Fibroblast of skin of abdomen (primary cell): ENCODE data around the gene PLEKHG4.

Experiments used
- DNase-seq: peaks from one replicate; pipeline ENCODE4 v3.0.0-alpha.2; 2013

Gene PLEKHG4

DNA sequence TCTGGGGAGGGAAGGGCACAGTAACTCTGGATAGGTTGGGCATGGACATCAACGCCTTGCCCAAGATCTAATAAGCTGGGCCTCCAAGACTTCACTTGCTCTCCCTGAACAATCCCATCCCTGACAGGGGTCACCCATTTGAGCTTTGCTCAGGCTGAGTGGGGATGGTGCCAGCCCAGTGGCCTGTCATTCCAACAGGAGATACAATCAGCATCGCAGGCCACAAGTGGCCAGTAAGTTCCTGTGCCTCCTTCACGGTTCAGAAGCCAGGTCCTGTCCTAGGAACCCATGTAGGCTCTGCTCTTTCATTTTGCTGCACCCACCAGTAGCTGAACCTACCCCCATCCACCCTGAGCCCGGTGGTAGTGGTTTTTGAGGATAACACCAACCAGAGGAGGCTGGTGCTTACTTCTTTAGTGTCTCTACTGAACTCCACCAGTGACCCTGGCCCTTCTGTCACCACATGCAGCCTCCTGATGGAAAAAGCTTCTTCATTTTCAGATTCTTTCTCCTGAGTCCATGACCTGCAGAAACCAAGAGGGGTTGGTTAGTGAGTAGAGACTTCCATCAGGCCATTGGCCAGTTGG is 14.9 kb downstream of the PLEKHG4 start:
- no peak for DNase-seq

DNA sequence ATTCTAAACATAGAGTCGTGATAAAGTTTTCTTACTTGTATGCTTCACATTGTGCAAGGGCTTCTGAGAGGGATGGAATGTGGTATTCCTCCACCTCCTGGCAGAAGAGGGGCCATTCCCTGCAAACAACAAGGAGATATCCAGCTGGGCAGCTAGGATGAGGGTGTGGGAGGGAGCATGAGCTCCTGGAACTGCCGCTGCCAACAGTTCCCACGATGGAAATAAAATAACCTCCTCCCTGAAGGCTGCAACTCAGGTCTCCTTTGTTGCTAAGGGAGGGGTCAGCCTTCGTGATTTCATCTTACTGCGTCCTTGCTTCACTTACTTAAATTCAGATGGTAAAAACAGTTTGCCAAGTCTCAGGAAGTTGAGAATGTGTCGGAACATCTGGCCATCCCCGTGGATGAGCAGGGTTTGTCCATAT is 15.6 kb downstream of the PLEKHG4 start:
- DNase-seq, result peak; percentile 43

DNA sequence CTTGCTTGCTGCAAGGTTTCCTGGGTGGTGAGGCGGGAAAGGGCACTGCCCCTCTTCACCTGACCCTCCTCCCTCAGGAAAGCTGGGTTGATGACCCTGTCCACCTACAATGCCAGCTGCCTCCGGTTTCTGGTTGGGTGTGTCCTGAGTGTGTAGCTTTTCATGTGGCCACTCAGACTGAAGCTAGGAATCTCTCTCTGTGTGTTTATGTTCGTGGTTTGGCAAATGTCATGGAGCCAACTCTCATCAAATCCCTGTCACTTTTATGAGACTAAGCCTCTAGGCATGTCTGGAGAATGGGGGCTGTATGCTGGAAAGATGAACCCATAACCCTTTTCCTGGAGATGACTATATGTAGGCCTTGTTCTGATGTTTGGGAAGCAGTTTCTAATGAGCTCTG is 17.1 kb downstream of the PLEKHG4 start:
- DNase-seq, result peak; percentile 70

DNA sequence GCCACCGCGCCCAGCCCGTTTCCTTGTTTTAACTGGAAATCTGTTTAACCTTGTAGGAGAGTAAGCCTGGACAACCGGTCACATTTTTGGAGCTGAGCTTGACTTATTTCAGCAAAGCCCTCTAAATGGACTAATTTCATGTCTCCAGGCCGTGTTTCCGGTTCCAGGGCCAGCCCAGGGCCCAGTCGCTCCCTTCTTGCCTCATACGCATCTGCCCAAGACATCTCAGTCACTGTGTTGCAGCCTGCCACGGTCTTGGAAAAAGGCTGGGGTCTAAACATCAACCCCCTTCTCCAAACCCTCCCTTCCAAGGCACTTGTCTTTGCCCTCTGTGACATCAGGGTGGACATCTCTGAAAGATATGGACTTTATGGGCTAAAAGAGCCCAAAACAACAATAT is 18.9 kb downstream of the PLEKHG4 start:
- DNase-seq, result no peak

DNA sequence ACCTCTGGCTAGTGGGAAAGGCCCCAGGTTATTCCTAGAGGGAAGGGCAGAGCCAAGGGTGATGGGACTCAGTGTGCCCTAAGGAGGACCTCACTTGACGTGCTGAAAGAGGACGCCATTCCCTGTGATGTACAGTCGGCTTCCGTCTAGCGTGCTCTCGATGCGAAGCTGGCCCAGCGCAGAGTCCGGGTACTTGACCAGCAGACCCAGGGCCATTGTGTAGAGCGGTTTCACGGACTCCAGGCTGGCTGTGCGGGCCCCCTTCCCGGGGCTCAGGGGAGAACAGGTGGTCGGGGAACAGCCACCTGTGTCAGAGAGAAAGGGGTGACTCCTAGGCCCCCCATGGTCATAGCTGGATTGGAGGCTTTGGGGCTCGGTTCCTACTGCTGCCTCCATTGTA is 19.9 kb downstream of the PLEKHG4 start:
- DNase-seq, result no peak

GRCh38 chr16:67301080-67301782 is 21.9 kb downstream of the PLEKHG4 start:
- no peak for DNase-seq

- DNase-seq, result no peak
These were observed 22.7 kb downstream of the PLEKHG4 start for GRCh38 chr16:67302076-67302475.

DNA sequence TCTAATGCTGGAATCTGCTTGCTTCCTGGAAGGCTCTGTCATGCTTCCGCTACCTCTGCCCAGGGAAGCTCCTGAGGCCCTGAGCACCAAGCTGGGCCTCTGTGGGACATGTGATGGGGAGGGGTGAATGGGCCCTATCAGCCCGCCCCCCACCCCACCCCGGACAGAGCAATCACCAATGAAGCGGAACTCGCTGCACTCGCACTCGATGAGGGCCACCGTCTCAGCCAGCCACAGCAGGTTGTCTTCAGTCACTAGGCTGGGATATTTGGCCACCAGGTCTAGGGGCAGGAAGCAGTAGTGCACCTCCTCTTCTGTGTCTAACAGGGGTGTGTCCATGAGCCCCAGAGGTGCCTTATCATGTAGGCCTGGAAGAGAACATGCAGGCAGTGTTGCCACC is 23.6 kb downstream of the PLEKHG4 start:
- DNase-seq, result no peak

DNA sequence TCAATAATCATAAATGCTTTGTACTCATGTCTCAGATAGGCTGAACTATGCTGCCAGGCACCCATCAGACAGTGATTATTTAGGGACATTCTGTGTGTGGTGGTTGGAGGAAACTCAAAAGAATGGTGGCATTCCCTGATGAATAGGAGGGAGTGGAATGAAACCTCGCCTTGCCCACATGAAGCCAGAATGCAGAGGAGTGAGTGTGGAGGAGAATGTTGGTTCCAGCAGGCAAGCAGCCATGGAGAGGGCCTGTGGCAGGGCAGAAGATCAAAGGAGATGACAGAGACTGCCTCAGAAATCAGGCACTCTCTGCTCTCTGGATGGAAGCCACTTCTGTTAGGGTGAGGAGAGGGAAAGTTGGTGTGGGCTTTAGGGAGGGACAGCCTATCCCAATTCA is 24.7 kb downstream of the PLEKHG4 start:
- DNase-seq, result no peak

GRCh38 chr16:67305216-67306071 is 26.1 kb downstream of the PLEKHG4 start:
- no peak for DNase-seq

DNA sequence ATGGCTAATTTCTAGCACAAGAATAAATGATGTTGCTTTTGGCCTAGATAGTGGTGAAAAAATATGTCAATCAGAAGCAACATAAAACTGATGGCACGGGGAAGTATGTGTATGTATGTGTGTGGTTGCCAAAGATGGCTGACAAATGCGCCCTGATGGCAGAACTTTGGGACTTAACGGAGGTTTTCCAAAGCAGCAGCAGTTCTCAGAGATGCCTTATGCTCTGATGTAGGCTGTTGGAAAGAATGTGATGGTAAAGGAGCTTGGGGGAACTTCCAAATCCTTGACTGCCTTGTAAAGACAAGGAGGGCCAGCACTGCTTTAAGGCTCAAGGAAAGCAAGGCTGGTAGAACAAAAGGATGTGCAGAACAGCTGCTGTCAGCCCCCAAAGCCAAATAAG is 31.2 kb downstream of the PLEKHG4 start:
- no peak for DNase-seq

GRCh38 chr16:67311607-67312488 is 32.5 kb downstream of the PLEKHG4 start:
- peak; percentile 99 for DNase-seq

GRCh38 chr16:67312719-67313118 is 33.4 kb downstream of the PLEKHG4 start:
- no peak for DNase-seq

DNA sequence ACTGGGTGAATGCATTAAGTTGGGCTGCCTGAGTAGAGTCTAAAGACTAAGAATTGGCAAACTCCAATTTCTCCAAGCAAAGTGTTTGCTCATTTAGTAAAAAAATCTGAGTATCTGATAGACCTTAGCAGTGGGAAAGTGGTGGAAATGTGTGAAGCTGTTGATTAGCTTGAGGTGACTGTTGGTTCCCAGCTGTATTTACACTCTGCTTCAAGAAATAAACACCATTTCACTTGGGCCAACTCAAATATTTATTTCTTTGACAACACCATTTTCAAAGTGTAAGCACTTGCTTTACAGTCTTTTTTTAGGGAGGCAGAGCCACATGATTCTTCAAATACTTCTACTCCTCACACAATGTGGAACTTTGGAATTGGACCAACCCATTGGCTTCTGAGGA is 38.5 kb downstream of the PLEKHG4 start:
- DNase-seq, result no peak

DNA sequence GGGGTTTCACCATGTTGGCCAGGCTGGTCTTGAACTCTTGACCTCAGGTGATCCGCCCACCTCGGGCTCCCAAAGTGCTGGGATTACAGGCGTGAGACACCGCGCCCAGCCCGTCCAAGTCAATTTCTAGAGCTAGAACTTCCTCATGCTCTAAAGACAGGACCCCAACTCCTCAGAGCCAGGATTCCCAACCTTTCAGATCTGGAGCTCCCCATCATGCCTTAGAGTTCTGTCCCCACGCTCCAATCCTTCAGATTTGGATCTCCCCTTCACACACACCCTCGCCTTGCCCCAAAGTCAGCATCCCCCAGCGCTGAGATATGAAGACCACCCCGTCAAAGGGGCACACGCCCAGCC is 46.8 kb downstream of the PLEKHG4 start:
- no peak for DNase-seq

GRCh38 chr16:67326472-67327309 is 47.4 kb downstream of the PLEKHG4 start, which contains the start of the genes KCTD19 and LRRC36:
TSS of gene KCTD19 (minus strand) at chr16:67326741. CDS start at chr16:67326707, 34 bp downstream.
TSS of gene LRRC36 (plus strand) at chr16:67326815. CDS start at chr16:67326863, 48 bp downstream.
- DNase-seq, result no peak

GRCh38 chr16:67327743-67328142 is 48.4 kb downstream of the PLEKHG4 start:
- no peak for DNase-seq

DNA sequence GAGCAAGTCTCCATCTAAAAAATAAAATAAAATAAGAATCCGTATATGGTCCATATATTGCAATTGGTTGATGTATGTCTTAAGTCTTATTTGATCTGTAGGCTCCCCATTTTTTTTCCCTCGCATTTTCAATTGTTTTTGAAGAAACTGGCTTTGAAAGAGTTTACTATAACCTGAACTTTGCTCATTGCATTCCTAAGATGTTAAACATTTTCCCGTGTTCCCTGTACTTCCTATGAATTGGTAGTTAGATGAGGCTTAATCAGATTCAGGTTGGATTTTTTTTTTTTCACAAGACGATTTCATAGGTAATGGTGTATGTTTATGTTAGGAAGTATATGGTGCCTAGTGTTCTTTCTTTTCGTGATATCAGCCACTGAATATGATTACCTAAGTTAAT is 50.6 kb downstream of the PLEKHG4 start:
- DNase-seq, result no peak

DNA sequence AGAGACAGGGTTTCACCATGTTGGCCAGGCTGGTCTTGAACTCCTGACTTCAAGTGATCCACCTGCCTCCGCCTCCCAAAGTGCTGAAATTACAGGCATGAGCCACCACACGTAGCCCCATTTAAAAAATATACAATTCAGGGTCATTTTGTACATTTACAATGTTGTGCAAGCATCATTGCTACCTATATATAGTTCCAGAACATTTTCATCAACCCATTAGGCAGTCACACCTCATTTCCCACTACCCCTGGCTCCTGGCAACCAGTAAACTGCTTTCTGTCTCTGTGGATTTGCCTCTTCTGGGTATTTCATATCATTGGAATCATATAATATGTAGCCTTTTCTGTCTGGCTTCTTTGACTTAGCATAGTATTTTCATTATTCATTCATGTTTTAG is 54.0 kb downstream of the PLEKHG4 start:
- no peak for DNase-seq

- DNase-seq, result no peak
These were observed 56.8 kb downstream of the PLEKHG4 start for GRCh38 chr16:67336116-67336515.

- DNase-seq, result no peak
These were observed 57.3 kb downstream of the PLEKHG4 start for GRCh38 chr16:67336648-67337047.
